CD4-positive, alpha-beta T cell (primary cell): ENCODE measurements around the gene TSPAN11. TPM values are rescaled to one million over a fixed set of nuclear protein-coding genes. Genes with fewer than 3 reads are reported as not detected.

Experiments
- ATAC-seq: fragments of 200-7000 bp; cut with Tn5 transposase; one replicate; pipeline ENCODE4 v1.10.0; 2022; ENCODE audit warnings: mild to moderate bottlenecking; ENCODE audit not compliant: poor library complexity
- CTCF ChIA-PET: fragments of 350-600 bp; sonication (Branson Sonifier 250); formaldehyde crosslinking; loops from one replicate; lab custom pipeline; 2021; ENCODE audit warnings: antibody characterized with exemption, inconsistent platforms; lab: Charles Lee
- POLR2A ChIA-PET: fragments of 350-600 bp; sonication (Branson Sonifier 250); formaldehyde crosslinking; loops from one replicate; lab custom pipeline; 2021; ENCODE audit warnings: antibody characterized with exemption, inconsistent platforms; lab: Charles Lee
- DNase-seq, 14 experiments: peaks; one replicate each; pipeline ENCODE4 v3.0.0-alpha.2; 2013 to 2020; ENCODE audit warnings: mixed read lengths in 2 of 14
- H3K27ac ChIP-seq, 2 donors: one replicate each; pipeline versions ENCODE4 v1.5.1 to v1.7.0; 2013; ENCODE audit warnings: low read length in 2 of 2, low read depth in 1 of 2, mild to moderate bottlenecking in 1 of 2
- H3K27me3 ChIP-seq, 2 experiments: 1 replicate in 1 of 2; 2 replicates in 1 of 2; pipeline versions ENCODE4 v1.6.1 to v1.7.0; 2013; ENCODE audit warnings: low read length in 2 of 2, control low read depth in 1 of 2, mild to moderate bottlenecking in 1 of 2, moderate library complexity in 1 of 2; ENCODE audit not compliant: insufficient read depth in 2 of 2, control insufficient read depth in 1 of 2
- H3K36me3 ChIP-seq: one replicate; pipeline ENCODE4 v1.6.1; 2013; ENCODE audit warnings: low read length, control low read depth; ENCODE audit not compliant: insufficient read depth
- H3K4me1 ChIP-seq: one replicate; pipeline ENCODE4 v1.6.1; 2013; ENCODE audit warnings: low read length, control low read depth; ENCODE audit not compliant: insufficient read depth
- H3K4me3 ChIP-seq: one replicate; pipeline ENCODE4 v1.5.1; 2013; ENCODE audit warnings: mild to moderate bottlenecking, low read length, moderate library complexity
- H3K9me3 ChIP-seq, 2 experiments: 1 replicate in 1 of 2; 2 replicates in 1 of 2; pipeline versions ENCODE4 v1.6.1 to v1.7.0; 2013; ENCODE audit warnings: low read length in 2 of 2, mild to moderate bottlenecking in 2 of 2, control low read depth in 1 of 2, moderate library complexity in 1 of 2; ENCODE audit not compliant: control insufficient read depth in 1 of 2, insufficient read depth in 1 of 2
- H3K27ac Mint-ChIP-seq: one replicate; pipeline ENCODE4 v1.8.0; 2020; ENCODE audit warnings: mixed read lengths
- H3K27me3 Mint-ChIP-seq: one replicate; pipeline ENCODE4 v1.8.0; 2021; ENCODE audit warnings: mixed read lengths
- H3K36me3 Mint-ChIP-seq: one replicate; pipeline ENCODE4 v1.8.0; 2021; ENCODE audit warnings: low read depth, mixed read lengths
- H3K4me1 Mint-ChIP-seq: one replicate; pipeline ENCODE4 v1.8.0; 2021; ENCODE audit warnings: low read depth, mixed read lengths
- H3K4me3 Mint-ChIP-seq: one replicate; pipeline ENCODE4 v1.8.0; 2020; ENCODE audit warnings: mild to moderate bottlenecking, mixed read lengths
- H3K9me3 Mint-ChIP-seq: one replicate; pipeline ENCODE4 v1.8.0; 2020; ENCODE audit warnings: mixed read lengths
- intact Hi-C, 2 experiments: fragments of 100-400 bp; cut with DNase I in 1 of 2; cut with micrococcal nuclease in 1 of 2; formaldehyde crosslinking; loops; one replicate each; pipeline versions ENCODE4 v1.15.1 to v1.9.0; 2023 to 2025; cut with DNase I, micrococcal nuclease
- total RNA-seq, 174 experiments: library from RNA in 2 of 174; stranded (reverse) in 2 of 174; gene quantifications; one replicate each; pipeline ENCODE4 v1.2.3 and lab custom pipeline; 2021 to 2026
- TF ChIP-seq, protein P1 (sequence below): fragments of 200-600 bp; IDR thresholded peaks from one replicate; pipeline ENCODE4 v1.8.0; 2022; ENCODE audit warnings: antibody characterized with exemption, mild to moderate bottlenecking

The TSPAN11 gene
- total RNA-seq, 2 experiments from 2014 or later: not detected

- Mint-ChIP-seq H3K9me3 (no peaks in the 10 kb centered on the region), H3K36me3 (no peaks in the 10 kb centered on the region), H3K4me1 (no peaks in the 10 kb centered on the region), H3K27ac (no peak overlapping the region), H3K4me3 (no peak overlapping the region), H3K27me3 (peaks cover 4% of the 10 kb centered on the region)
- ChIA-PET CTCF (no interaction called here), POLR2A (no interaction called here)
- ATAC-seq (no peak), DNase-seq (no peak)
- TF ChIP-seq, protein P1, sequence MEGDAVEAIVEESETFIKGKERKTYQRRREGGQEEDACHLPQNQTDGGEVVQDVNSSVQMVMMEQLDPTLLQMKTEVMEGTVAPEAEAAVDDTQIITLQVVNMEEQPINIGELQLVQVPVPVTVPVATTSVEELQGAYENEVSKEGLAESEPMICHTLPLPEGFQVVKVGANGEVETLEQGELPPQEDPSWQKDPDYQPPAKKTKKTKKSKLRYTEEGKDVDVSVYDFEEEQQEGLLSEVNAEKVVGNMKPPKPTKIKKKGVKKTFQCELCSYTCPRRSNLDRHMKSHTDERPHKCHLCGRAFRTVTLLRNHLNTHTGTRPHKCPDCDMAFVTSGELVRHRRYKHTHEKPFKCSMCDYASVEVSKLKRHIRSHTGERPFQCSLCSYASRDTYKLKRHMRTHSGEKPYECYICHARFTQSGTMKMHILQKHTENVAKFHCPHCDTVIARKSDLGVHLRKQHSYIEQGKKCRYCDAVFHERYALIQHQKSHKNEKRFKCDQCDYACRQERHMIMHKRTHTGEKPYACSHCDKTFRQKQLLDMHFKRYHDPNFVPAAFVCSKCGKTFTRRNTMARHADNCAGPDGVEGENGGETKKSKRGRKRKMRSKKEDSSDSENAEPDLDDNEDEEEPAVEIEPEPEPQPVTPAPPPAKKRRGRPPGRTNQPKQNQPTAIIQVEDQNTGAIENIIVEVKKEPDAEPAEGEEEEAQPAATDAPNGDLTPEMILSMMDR: no peak
- Histone ChIP-seq H3K27me3 (no peaks in the 10 kb centered on the region), H3K4me1 (no peaks in the 10 kb centered on the region), H3K4me3 (no peak overlapping the region), H3K27ac (no peak overlapping the region), H3K36me3 (no peaks in the 10 kb centered on the region), H3K9me3 (no peaks in the 10 kb centered on the region)
- intact Hi-C loops: no loop called here
These were observed 51.2 kb downstream of the TSPAN11 start for GRCh38 chr12:30977537-30978349.

DNA sequence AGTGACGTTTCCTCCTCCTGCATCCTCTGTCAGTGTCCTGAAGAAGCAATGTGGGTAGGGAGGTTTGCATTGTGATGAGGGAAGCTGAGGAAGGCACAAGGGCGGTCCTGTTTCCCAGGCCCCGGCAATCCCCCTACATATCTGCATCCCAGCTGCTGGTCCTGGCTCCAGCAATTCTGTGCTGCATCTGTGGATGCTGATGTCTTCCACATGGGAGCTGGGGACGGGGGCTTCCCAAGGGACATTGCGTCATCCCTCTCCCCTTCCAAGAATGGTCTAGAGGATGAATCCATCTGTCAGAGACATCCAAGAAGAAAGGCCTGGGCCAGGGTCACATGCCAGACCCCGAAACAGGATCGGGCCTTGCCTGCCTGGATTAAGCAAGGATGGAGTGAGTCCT, 52.1 kb downstream of the TSPAN11 start:
- Histone ChIP-seq H3K4me1 (no peaks in the 10 kb centered on the region), H3K27me3 (no peaks in the 10 kb centered on the region), H3K36me3 (no peaks in the 10 kb centered on the region), H3K9me3 (no peaks in the 10 kb centered on the region), H3K27ac (no peak overlapping the region), H3K4me3 (no peak overlapping the region)
- Mint-ChIP-seq H3K27ac (no peak overlapping the region), H3K4me3 (no peak overlapping the region), H3K9me3 (no peaks in the 10 kb centered on the region), H3K27me3 (no peaks in the 10 kb centered on the region), H3K36me3 (no peaks in the 10 kb centered on the region), H3K4me1 (no peaks in the 10 kb centered on the region)
- intact Hi-C loops: no loop called here
- no peak for DNase-seq
- no peak for ATAC-seq
- ChIA-PET POLR2A (no interaction called here), CTCF (no interaction called here)
- TF ChIP-seq, protein P1: no peak

DNA sequence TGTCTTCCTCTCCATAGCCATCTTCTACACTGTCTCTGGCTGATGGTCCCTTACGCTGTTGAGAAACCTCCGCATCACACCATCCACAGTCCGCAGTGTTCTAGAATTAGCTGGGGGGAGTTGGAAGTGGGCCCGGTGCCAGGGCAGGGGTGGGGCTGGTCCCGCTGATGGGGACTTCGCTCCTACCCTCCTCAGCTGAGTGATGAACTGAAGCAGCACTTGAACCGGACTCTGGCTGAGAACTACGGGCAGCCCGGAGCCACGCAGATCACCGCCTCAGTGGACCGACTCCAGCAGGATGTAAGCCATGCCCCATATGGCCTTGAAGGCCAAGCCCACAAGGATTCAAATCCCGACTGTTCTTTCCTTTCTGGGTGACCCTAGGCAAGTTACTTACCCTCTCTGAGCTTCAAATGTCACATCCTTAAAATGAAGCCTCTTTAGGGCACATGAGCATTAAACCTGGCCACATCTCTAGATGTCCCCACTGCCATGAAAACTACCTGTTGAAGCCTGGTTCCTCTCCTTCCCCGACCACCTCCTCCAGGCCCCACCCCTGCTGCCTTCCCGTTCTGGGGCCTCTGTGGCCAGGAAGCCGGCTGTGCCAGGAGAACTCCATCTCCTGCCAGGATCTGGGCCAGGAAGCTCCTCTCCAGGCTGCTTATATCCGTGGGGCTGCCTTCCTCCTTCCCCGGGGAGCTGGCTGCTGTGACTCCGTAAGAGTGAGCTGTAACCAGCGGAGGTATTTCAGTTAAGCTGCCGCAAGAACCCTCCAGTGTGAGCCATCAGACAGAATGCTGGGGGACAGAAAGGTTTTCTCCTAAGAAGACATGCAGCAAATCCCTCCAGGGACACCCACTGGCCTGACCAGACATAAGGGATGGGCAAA, 53.1 kb downstream of the TSPAN11 start:
- ATAC-seq (no peak), DNase-seq (no peak)
- no peak overlapping the region for H3K27ac ChIP-seq
- ChIA-PET CTCF (no interaction called here), POLR2A (no interaction called here)
- intact Hi-C loops: no loop called here
- Mint-ChIP-seq H3K27ac (no peak overlapping the region), H3K4me1 (no peaks in the 10 kb centered on the region), H3K9me3 (no peaks in the 10 kb centered on the region), H3K36me3 (no peaks in the 10 kb centered on the region), H3K27me3 (no peaks in the 10 kb centered on the region), H3K4me3 (no peak overlapping the region)
- no peaks in the 10 kb centered on the region for H3K36me3 ChIP-seq
- H3K27me3 ChIP-seq: no peaks in the 10 kb centered on the region
- no peaks in the 10 kb centered on the region for H3K4me1 ChIP-seq
- H3K9me3 ChIP-seq: no peaks in the 10 kb centered on the region
- no peak overlapping the region for H3K4me3 ChIP-seq
- TF ChIP-seq, protein P1: no peak
